Fibroblast of the aortic adventitia (primary cell): ENCODE data around the gene SRGAP3. TPM values are rescaled to one million over a fixed set of nuclear protein-coding genes. Genes with fewer than 3 reads are reported as not detected.
A peak's percentile ranks its signal among the peaks of the same experiment; 100 is the strongest.

Experiments used
- DNase-seq: peaks from one replicate; pipeline ENCODE4 v3.0.0-alpha.2; 2010; ENCODE audit warnings: low read depth
- H3K4me3 ChIP-seq: 2 replicates; pipeline ENCODE4 v1.5.1; 2011; ENCODE audit warnings: low read depth, mild to moderate bottlenecking, control low read depth, low read length, moderate library complexity
- total RNA-seq: library from RNA; depleted of rRNA; stranded (reverse); fragments of >200 nt; gene quantifications from 2 replicates; pipeline ENCODE4 v1.2.3, GENCODE V29; 2012; ENCODE audit warnings: low replicate concordance
- TF ChIP-seq, protein P1 (sequence below): IDR thresholded peaks from 2 replicates; pipeline ENCODE4 v1.5.1; 2011; ENCODE audit warnings: mild to moderate bottlenecking, low read length, control low read depth, inconsistent platforms; ENCODE audit not compliant: insufficient read depth

The SRGAP3 gene
- total RNA-seq, 1 donor, result 4.6 TPM

- no peak overlapping the region for H3K4me3 ChIP-seq
- DNase-seq, result no peak
- TF ChIP-seq, protein P1, sequence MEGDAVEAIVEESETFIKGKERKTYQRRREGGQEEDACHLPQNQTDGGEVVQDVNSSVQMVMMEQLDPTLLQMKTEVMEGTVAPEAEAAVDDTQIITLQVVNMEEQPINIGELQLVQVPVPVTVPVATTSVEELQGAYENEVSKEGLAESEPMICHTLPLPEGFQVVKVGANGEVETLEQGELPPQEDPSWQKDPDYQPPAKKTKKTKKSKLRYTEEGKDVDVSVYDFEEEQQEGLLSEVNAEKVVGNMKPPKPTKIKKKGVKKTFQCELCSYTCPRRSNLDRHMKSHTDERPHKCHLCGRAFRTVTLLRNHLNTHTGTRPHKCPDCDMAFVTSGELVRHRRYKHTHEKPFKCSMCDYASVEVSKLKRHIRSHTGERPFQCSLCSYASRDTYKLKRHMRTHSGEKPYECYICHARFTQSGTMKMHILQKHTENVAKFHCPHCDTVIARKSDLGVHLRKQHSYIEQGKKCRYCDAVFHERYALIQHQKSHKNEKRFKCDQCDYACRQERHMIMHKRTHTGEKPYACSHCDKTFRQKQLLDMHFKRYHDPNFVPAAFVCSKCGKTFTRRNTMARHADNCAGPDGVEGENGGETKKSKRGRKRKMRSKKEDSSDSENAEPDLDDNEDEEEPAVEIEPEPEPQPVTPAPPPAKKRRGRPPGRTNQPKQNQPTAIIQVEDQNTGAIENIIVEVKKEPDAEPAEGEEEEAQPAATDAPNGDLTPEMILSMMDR, result no peak
These were observed 217.1 kb downstream of the SRGAP3 start for GRCh38 chr3:9032231-9032777.

- TF ChIP-seq, protein P1, result no peak
- no peak overlapping the region for H3K4me3 ChIP-seq
- DNase-seq, result no peak
These were observed 219.4 kb downstream of the SRGAP3 start for GRCh38 chr3:9030034-9030433.

- TF ChIP-seq, protein P1, result no peak
These were observed 221.3 kb downstream of the SRGAP3 start for GRCh38 chr3:9028134-9028533.

GRCh38 chr3:9026320-9027045 lies 223.0 kb downstream of the SRGAP3 start:
- TF ChIP-seq, protein P1, result no peak
- DNase-seq, result no peak
- H3K4me3 ChIP-seq, result no peak overlapping the region

More at GRCh38 chr3:9028134-9028533, 221.3 kb downstream of the SRGAP3 start:
- DNase-seq, result peak; percentile 79
- H3K4me3 ChIP-seq, result no peak overlapping the region

- no peak overlapping the region for H3K4me3 ChIP-seq
These were observed 225.1 kb downstream of the SRGAP3 start for GRCh38 chr3:9024341-9024740.

GRCh38 chr3:9023226-9023590 lies 226.2 kb downstream of the SRGAP3 start:
- H3K4me3 ChIP-seq, result no peak overlapping the region

More at GRCh38 chr3:9024341-9024740, 225.1 kb downstream of the SRGAP3 start:
- DNase-seq, result no peak
- TF ChIP-seq, protein P1, result no peak

More at GRCh38 chr3:9023226-9023590, 226.2 kb downstream of the SRGAP3 start:
- no peak for DNase-seq
- TF ChIP-seq, protein P1, result no peak
